Activated CD8-positive, alpha-beta memory T cell treated with anti-CD3 and anti-CD28 coated beads for 48 hours (primary cell): Measurements from ENCODE around the gene TMEM145.

Source experiments
- DNase-seq, 3 experiments: peaks; one replicate each; pipeline ENCODE4 v3.0.0-alpha.2; 2020; ENCODE audit warnings: low read depth in 2 of 3, low spot score in 2 of 3

Gene TMEM145

DNA sequence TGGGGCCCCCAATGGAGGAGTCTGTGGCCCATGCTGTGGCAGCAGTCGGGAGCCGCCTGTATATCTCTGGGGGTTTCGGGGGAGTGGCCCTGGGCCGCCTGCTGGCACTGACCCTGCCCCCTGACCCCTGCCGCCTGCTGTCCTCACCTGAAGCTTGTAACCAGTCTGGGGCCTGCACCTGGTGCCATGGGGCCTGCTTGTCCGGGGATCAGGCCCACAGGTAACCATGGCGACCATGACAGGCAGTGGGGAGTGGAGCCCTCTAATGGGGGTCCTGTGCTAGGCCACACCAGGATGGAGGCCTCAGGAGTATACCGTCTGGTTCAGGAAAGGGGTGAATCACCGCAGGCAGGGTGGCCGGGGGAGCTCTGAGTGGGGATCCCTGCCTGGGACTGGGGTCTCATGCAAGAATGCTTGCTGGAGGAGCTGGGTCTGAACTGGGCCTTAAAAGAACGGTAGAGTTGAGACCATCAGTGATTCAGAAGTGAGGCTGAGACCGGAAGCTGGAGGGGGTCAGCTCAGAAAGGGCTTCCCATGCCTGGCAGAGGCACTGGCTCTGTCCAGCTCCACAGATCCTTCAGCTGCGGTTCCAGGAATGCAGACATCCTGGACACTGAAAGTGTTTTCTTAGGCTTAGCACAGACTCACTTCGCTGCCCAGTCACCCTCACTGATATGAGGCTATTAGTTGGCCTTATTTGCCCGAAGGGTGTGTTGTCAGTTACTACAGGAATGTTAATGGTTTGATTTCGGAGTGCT is 47.9 kb downstream of the TMEM145 start:
- DNase-seq, result no peak

DNA sequence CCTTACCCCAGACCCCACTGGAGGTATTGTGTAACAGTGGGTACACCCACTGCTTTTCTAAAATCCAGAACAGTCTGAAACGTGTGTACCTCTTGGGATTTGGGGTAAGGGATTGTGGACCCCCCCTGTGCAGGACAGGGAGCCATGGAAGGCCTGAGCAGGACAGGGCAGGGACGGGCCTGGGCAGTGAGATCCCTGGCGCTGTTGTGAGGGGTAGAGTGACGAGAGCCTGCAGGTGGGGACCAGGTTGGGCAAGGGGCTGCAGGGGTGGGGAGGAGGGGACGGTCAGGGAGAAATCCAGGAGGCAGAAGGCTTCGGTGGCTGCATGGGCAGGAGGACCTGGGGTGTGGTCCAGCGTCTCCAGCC is 48.4 kb downstream of the TMEM145 start:
- no peak for DNase-seq

DNA sequence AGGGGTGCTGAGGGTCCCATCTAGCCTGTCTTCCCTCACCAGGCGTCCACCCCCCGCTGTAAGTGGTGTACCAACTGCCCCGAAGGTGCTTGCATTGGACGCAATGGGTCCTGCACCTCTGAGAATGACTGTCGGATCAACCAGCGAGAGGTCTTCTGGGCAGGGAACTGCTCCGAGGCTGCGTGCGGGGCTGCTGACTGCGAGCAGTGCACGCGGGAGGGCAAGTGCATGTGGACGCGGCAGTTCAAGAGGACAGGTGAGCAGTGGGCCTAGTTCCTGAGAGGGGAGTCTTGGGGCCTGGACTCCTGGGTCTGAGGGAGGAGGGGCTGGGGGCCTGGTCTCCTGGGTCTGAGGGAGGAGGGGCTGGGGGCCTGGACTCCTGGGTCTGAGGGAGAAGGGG is 49.2 kb downstream of the TMEM145 start:
- DNase-seq, result no peak

DNA sequence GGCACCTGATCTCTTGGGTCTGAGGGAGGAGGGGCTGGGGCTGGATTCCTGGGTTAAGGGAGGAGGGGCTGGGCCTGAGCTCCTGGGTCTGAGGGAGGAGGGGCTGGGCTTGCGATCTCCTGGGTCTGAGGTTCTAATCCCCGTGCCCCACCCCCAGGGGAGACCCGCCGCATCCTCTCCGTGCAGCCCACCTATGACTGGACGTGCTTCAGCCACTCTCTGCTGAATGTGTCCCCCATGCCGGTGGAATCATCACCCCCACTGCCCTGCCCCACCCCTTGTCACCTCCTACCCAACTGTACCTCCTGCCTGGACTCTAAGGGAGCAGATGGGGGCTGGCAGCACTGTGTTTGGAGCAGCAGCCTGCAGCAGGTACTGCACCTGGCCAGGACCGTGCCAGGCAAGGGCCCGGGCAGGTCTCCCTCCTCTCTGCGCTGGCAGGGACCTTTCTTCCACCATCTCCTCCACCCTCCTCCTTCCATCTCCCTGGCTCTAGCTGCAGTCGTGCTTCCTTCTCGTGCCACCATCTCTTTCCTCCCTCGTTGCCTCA is 49.9 kb downstream of the TMEM145 start:
- DNase-seq, result no peak

DNA sequence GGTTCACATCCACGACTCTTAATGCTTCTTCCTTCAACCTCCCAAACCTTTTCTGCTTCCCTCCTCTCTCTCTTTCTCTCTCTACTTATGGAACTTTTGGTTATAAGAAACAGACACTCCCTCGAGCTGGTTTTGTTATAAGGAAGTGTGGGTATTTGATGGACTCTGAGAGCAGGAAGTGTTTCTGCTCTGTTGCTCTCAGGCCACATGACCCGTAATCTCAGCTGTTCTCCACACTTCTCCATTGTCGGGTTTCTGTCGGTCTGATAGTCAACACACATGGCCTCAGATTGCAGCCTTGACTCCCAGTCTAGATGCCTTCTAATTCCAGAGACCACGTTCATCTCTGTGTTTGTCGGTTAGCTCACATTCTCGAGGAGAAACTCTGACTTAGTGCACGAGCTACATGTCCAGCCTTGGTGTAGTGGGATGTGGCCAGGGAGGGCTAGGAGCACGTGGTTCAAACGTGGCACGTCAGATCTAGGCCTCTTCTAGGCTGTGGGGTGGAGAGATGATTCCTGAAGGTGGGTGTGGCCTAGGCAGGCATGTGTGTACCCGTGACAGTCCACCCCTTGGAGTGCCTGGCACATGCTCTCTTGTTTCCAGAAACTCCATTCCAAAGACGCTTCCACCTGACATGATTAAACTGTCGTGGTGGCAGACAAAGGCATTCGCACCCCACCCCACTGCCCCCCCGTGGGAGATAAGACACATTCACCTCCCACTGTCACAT is 50.7 kb downstream of the TMEM145 start:
- no peak for DNase-seq

DNA sequence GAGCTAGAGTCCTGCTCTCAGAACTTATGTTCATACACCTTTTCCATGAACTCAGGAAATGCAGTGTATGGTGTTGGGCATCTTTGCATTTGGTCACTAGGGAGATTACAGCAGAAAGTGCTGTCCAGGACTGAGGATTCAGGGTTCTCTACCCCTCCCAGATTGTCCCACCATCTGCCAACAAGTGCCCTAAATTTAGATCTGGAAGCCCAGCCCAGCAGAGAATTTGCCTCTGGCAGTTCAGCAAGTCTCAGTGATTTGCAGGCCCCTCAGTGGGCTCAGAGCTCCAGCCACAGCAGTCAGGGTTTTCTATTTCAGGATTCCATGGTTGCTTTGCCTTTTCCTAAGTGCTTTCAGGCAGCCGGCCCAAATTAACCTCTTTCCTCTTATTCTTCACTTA is 53.6 kb downstream of the TMEM145 start:
- no peak for DNase-seq

DNA sequence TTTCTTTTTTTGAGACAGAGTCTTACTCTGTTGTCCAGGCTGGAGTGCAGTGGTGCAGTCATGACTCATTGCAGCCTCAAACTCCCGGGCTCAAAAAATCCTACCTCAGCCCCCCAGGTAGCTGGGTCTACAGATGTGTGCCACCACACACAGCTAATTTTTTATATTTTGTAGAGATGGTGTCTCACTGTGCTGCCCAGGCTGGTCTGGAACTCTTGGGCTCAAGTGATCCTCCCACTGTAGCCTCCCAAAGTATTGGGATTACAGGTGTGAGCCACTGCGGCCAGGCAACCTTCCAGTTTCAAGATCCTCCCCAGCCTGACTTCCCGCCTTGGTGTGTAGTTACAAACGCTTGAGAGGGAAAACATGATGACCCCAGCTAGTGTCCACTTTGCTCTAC is 54.8 kb downstream of the TMEM145 start:
- DNase-seq, result no peak

DNA sequence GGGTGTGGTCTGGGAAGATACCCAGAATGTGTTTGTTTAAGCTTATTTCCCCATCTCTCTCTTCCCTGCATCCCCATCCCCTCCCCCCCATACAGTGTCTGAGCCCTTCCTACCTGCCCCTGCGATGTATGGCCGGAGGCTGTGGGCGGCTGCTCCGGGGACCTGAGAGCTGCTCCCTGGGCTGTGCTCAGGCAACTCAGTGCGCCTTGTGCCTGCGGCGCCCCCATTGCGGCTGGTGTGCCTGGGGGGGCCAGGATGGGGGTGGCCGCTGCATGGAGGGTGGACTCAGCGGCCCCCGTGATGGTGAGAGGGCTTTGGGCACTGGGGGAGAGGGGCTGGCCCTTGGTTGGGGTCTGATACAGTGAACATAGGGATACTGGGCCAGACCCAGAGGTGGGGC is 55.3 kb downstream of the TMEM145 start:
- DNase-seq, result no peak

DNA sequence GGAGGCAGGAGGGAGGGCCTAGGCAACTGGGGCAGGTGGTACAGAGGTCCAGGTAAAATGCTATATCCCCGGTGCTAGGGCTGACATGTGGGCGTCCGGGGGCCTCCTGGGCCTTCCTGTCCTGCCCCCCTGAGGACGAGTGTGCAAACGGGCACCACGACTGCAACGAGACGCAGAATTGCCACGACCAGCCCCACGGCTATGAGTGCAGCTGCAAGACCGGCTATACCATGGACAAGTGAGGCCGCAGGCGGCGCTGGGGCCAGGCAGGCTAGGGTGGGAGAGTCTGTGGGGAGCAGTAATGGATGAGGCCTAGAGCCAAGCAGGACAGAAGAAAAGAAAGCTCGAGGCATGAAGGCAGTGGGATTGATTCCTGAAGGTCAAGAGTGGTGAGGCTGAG is 55.7 kb downstream of the TMEM145 start:
- DNase-seq, result no peak

DNA sequence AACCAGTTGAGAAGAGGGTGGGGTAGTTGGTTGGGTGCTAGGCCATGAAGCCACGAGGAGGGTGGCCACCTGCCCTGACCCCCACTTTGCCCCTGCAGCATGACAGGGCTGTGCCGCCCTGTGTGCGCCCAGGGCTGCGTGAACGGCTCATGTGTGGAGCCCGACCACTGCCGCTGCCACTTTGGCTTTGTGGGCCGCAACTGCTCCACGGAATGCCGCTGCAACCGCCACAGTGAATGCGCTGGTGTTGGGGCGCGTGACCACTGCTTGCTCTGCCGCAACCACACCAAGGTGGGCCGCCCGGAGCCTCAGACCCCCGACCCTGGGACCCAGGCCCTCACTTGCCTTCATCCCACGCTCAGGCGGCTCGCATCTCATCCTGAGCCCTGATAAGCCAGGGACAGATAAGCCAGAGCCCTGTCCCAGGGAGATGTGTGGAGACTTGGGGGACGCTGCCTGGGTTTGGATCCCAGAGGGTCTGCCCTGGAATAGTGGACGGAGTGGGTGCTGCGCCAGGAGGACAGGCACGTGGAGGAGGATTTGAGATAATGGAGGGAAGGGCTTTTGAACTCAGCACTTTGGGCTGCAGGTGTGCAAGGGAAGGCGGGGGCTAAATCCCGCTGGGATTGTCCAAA is 56.4 kb downstream of the TMEM145 start:
- no peak for DNase-seq

DNA sequence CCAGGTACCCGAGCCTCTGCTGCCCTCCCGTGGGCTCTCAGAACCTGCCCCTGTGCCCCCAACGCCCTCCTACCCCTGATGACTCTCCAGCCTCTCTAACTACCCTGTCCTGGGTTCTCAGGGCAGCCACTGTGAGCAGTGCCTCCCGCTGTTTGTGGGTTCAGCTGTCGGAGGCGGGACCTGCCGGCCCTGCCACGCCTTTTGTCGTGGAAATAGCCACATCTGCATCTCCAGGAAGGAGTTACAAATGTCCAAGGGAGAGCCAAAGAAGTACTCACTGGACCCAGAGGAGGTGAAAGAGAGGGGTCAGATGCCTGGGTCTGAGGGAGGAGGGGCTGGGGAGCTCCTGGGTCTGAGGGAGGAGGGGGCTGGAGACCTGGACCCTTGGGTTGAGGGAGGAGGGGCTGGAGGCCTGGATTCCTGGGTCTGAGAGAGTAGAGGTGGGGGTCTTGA is 57.0 kb downstream of the TMEM145 start:
- DNase-seq, result no peak

DNA sequence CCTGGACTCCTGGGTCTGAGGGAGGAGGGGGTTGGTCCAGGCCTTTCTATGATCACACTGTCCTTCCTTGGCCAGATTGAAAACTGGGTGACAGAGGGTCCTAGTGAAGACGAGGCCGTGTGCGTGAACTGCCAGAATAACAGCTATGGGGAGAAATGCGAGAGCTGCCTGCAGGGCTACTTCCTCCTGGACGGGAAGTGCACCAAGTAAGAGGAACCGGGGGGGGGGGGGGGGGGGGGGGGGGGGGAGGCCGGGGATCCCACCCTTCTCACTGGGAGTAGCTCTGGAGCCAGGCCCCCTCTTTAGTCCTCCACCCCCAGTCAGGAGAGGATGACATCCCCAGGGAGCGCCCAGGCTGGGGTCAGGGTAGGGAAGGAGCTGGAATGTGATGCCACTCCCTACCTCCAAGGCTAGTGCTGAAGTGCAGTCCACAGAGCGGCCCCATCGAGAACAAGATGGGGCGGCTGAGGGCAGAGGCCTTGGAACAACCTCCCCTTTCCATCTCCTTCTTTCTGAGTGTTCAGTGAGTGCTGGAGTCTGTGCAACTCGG is 57.6 kb downstream of the TMEM145 start:
- no peak for DNase-seq
